K562 (cell line): ENCODE data around the gene ZNF236.

Experiments
- CEBPB ChIP-seq: fragments of 450-650 bp; IDR thresholded peaks from 2 replicates; pipeline ENCODE4 v1.6.1; 2016; ENCODE audit warnings: missing genetic modification characterization, missing compliant biosample characterization
- MAFG ChIP-seq: fragments of 450-650 bp; conservative IDR thresholded peaks from 2 replicates; pipeline ENCODE4 v1.6.1; 2016; ENCODE audit warnings: missing genetic modification characterization, missing compliant biosample characterization
- MYNN ChIP-seq, 2 experiments: sonication (generic); formaldehyde crosslinking in 1 of 2; IDR thresholded peaks; 2 replicates each; pipeline versions ENCODE4 v1.5.0 to v1.6.1; 2016 to 2020; ENCODE audit warnings: antibody characterized with exemption in 1 of 2, missing genetic modification reagents in 1 of 2
- PURB ChIP-seq: sonication (generic); formaldehyde crosslinking; IDR thresholded peaks from 2 replicates; pipeline ENCODE4 v1.9.0; 2021; ENCODE audit warnings: low read depth, mild to moderate bottlenecking, missing genetic modification reagents

- TF ChIP-seq MAFG (tag) (no peak), MYNN (IDR thresholded peaks at IDR 0.05) (no peak), MYNN (CRISPR knock-in tag; IDR thresholded peaks at IDR 0.05) (no peak), PURB (CRISPR knock-in tag) (no peak), CEBPB (tag) (no peak)
These were observed 145.5 kb downstream of the ZNF236 start for GRCh38 chr18:76967721-76968472.
